BE2C (cell line): ENCODE measurements around the gene TTR. TPM values are rescaled to one million over a fixed set of nuclear protein-coding genes. Genes with fewer than 3 reads are reported as not detected.

Source experiments
- DNase-seq: peaks from one replicate; pipeline ENCODE4 v3.0.0-alpha.2; 2020
- H3K27me3 ChIP-seq: fragments of 250-450 bp; sonication (Bioruptor Pico); 2 replicates; pipeline ENCODE4 v1.5.1; 2020; ENCODE audit warnings: mild to moderate bottlenecking
- H3K36me3 ChIP-seq: fragments of 250-450 bp; sonication (Bioruptor Pico); 2 replicates; pipeline ENCODE4 v1.5.1; 2020; ENCODE audit warnings: mild to moderate bottlenecking
- H3K4me1 ChIP-seq: fragments of 250-450 bp; sonication (Bioruptor Pico); 2 replicates; pipeline ENCODE4 v1.5.1; 2020
- H3K4me3 ChIP-seq: 2 replicates; pipeline ENCODE4 v1.5.1; 2011; ENCODE audit warnings: low read depth, low read length
- H3K9me3 ChIP-seq: fragments of 250-450 bp; sonication (Bioruptor Pico); 2 replicates; pipeline ENCODE4 v1.5.1; 2020
- polyA plus RNA-seq: library from polyadenylated mRNA; unstranded; fragments of >200 nt; gene quantifications from one replicate; pipeline ENCODE4 v1.2.1, GENCODE V29; 2012; ENCODE audit warnings: low read depth, missing spikeins; ENCODE audit not compliant: insufficient read length, insufficient read depth
- TF ChIP-seq, protein P1 (sequence below): IDR thresholded peaks from 2 replicates; pipeline ENCODE4 v1.5.1; 2012; ENCODE audit warnings: mild to moderate bottlenecking, low read depth, low read length

The TTR gene
- polyA plus RNA-seq, result not detected

GRCh38 chr18:31591628-31592027 is at the start of gene TTR:
TTR (plus strand) TSS chr18:31591877; CDS start chr18:31591903, 26 bp downstream.
- Histone ChIP-seq H3K9me3 (no peaks in the 10 kb centered on the region), H3K36me3 (no peaks in the 10 kb centered on the region), H3K27me3 (no peaks in the 10 kb centered on the region), H3K4me3 (no peak within 1 kb of the TSS), H3K4me1 (no peaks in the 10 kb centered on the region)
- DNase-seq, result no peak
- TF ChIP-seq, protein P1, sequence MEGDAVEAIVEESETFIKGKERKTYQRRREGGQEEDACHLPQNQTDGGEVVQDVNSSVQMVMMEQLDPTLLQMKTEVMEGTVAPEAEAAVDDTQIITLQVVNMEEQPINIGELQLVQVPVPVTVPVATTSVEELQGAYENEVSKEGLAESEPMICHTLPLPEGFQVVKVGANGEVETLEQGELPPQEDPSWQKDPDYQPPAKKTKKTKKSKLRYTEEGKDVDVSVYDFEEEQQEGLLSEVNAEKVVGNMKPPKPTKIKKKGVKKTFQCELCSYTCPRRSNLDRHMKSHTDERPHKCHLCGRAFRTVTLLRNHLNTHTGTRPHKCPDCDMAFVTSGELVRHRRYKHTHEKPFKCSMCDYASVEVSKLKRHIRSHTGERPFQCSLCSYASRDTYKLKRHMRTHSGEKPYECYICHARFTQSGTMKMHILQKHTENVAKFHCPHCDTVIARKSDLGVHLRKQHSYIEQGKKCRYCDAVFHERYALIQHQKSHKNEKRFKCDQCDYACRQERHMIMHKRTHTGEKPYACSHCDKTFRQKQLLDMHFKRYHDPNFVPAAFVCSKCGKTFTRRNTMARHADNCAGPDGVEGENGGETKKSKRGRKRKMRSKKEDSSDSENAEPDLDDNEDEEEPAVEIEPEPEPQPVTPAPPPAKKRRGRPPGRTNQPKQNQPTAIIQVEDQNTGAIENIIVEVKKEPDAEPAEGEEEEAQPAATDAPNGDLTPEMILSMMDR, result no peak

DNA sequence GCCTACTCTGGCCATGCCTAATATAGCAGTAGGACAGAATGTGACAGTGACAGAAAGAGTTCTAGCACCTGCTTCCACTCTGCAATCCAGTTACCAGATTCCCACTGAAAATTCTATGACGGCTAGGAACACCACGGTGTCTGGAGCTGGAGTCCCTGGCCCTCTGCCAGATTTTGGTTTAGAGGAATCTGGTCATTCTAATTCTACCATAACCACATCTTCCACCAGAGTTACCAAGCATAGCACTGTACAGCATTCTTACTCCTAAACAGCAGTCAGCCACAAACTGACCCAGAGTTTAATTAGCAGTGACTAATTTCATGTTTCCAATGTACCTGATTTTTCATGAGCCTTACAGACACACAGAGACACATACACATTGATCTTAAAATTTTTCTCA is 45.2 kb upstream of the TTR start:
- TF ChIP-seq, protein P1, result no peak
- H3K36me3 ChIP-seq, result no peaks in the 10 kb centered on the region
- H3K4me3 ChIP-seq, result no peak overlapping the region
- H3K9me3 ChIP-seq, result no peaks in the 10 kb centered on the region
- H3K4me1 ChIP-seq, result no peaks in the 10 kb centered on the region
- H3K27me3 ChIP-seq, result no peaks in the 10 kb centered on the region
- peak; percentile 8 for DNase-seq

GRCh38 chr18:31548853-31549252 is 42.8 kb upstream of the TTR start:
- Histone ChIP-seq H3K27me3 (no peaks in the 10 kb centered on the region), H3K4me3 (no peak overlapping the region), H3K36me3 (no peaks in the 10 kb centered on the region), H3K4me1 (no peaks in the 10 kb centered on the region), H3K9me3 (no peaks in the 10 kb centered on the region)
- TF ChIP-seq, protein P1, result no peak
- no peak for DNase-seq

DNA sequence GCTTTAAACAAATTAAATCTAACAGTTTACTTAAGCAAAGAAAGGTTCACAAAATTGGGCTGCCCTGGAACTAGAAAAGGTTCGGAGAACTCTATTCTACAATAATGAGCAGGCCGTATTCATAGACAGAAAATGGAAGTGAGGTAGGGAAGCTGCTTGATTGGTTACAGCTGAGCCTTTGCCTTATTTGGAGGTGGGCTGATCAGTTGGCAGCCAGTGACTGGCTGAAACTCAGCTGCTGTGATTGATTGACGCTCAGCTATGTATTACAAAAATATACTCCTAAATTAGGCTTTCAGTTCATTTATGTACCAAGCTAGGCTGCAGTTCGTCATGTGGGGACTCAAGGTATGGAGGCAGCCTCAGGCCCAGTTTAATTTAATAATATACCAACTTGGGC is 42.3 kb upstream of the TTR start:
- no peaks in the 10 kb centered on the region for H3K36me3 ChIP-seq
- TF ChIP-seq, protein P1, result no peak
- H3K9me3 ChIP-seq, result no peaks in the 10 kb centered on the region
- no peak overlapping the region for H3K4me3 ChIP-seq
- no peak for DNase-seq
- no peaks in the 10 kb centered on the region for H3K27me3 ChIP-seq
- H3K4me1 ChIP-seq, result no peaks in the 10 kb centered on the region

DNA sequence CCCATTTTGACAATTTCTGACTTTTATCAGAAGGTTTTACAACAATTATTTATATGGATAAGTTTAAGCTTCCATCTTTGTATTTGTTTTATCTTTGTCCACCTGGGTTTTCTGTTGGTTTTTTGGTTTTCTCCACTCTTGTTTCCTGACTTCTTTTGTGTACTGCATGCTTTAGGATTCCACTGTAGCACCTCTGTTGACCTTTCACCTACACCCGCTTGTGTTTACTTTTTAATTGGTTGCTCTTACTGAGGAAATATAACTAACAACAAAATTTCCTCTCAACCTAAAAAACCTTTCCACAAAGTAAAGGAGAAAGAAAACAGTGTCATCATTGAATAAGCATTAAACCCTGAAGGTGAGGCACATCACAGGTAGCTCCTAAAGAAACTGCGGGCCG is 39.8 kb upstream of the TTR start:
- H3K36me3 ChIP-seq, result no peaks in the 10 kb centered on the region
- TF ChIP-seq, protein P1, result no peak
- H3K9me3 ChIP-seq, result no peaks in the 10 kb centered on the region

DNA sequence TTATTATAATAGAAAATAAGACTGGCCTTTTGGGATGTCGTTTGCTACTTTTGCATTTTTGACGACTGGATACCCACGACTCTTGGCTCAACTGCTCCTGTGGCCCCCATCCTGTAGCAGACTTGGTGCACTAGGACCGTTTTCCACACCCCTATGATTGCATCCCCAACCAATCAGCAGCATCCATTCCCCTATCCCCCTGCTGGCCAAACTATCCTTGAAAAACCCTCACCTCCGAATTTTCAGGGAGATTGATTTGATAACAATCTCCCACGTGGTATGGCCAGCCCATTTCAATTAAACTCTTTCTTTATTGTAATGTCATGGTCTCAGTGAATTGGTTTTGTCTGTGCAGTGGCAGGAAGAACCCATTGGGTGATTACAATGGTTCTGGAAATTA is 37.9 kb upstream of the TTR start:
- Histone ChIP-seq H3K36me3 (no peaks in the 10 kb centered on the region), H3K4me1 (no peaks in the 10 kb centered on the region), H3K9me3 (no peaks in the 10 kb centered on the region), H3K27me3 (no peaks in the 10 kb centered on the region), H3K4me3 (no peak overlapping the region)
- TF ChIP-seq, protein P1, result no peak
- no peak for DNase-seq

More for the DNA sequence above, 39.8 kb upstream of the TTR start:
- no peak overlapping the region for H3K4me3 ChIP-seq
- H3K27me3 ChIP-seq, result no peaks in the 10 kb centered on the region
- DNase-seq, result no peak
- no peaks in the 10 kb centered on the region for H3K4me1 ChIP-seq
